SKM-1 (cell line): Measurements from ENCODE around the gene ACAD9.
"Not testable (repeated sequence)": the region's sequence is repeated elsewhere in the genome, so short reads cannot be mapped to it uniquely, and the experiment has no call there.

ENCODE experiments used
- DNase-seq: peaks from one replicate; lab custom pipeline; 2025; ENCODE audit not compliant: unreplicated experiment; lab: John Stamatoyannopoulos, UW

Gene ACAD9

GRCh38 chr3:128859630-128860029, 19.8 kb upstream of the ACAD9 start:
- no peak for DNase-seq

- DNase-seq, result no peak
Observed at GRCh38 chr3:128861491-128861890, 17.9 kb upstream of the ACAD9 start.

- DNase-seq, result no peak
Observed at GRCh38 chr3:128863560-128863959, 15.9 kb upstream of the ACAD9 start.

GRCh38 chr3:128864351-128864811, 15.0 kb upstream of the ACAD9 start:
- no peak for DNase-seq

- DNase-seq, result not testable (repeated sequence)
Observed at GRCh38 chr3:128864849-128865804, 14.3 kb upstream of the ACAD9 start.

GRCh38 chr3:128867200-128868125, 12.0 kb upstream of the ACAD9 start:
- peak; percentile 25 for DNase-seq

GRCh38 chr3:128870347-128870746, 9.1 kb upstream of the ACAD9 start:
- no peak for DNase-seq

- DNase-seq, result no peak
Observed at GRCh38 chr3:128872282-128872681, 7.1 kb upstream of the ACAD9 start.

GRCh38 chr3:128872744-128873143, 6.7 kb upstream of the ACAD9 start:
- DNase-seq, result no peak

GRCh38 chr3:128873244-128874022, 6.0 kb upstream of the ACAD9 start:
- no peak for DNase-seq

GRCh38 chr3:128874481-128875180, 4.8 kb upstream of the ACAD9 start:
- DNase-seq, result no peak

GRCh38 chr3:128875556-128876120, 3.8 kb upstream of the ACAD9 start:
- DNase-seq, result peak; percentile 80

- no peak for DNase-seq
Observed at GRCh38 chr3:128878011-128878457, 1.4 kb upstream of the ACAD9 start.

GRCh38 chr3:128878556-128879124, 780 bp upstream of the ACAD9 start:
- no peak for DNase-seq

- DNase-seq, result no peak
Observed at GRCh38 chr3:128879991-128880390, 571 bp downstream of the ACAD9 start.

- DNase-seq, result not testable (repeated sequence)
Observed at GRCh38 chr3:128880455-128880854, 1.0 kb downstream of the ACAD9 start.

- no peak for DNase-seq
Observed at GRCh38 chr3:128881576-128881975, 2.2 kb downstream of the ACAD9 start.

- no peak for DNase-seq
Observed at GRCh38 chr3:128882719-128883118, 3.3 kb downstream of the ACAD9 start.

GRCh38 chr3:128884992-128885391, 5.6 kb downstream of the ACAD9 start:
- no peak for DNase-seq
